ENCODE results near the gene TSHZ2. TPM values are rescaled to one million over a fixed set of nuclear protein-coding genes. Genes with fewer than 3 reads are reported as not detected.

The TSHZ2 gene
- total RNA-seq, 4 donors from 2014 or later, result 1.9 to 12.9 (median 5.0) TPM

DNA sequence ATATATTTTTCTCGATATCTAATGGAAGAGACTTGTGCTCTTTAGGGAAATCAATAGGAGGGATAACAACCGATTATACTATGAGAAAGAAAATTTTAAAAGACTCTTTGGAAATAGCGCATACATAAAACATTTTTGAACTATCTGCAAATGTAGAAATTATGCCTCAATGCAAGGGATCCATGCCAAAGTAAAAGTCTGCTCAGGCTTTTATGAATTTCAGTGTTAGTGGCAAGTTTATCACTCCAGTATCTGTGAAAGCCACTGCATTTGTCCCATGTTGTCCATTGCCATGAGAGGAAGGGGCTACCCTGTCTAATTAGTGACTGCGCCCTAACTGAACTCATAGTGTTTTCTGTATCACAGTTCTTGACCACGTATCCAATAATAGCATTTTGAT lies 81.4 kb downstream of the TSHZ2 start:
- WGBS, 2 donors (ENCODE audit: low coverage in 1 of 2), result 94 to 98% methylated on average over 4 to 5 of the region's 5 CpGs
- H3K9me3 ChIP-seq, result no peaks in the 10 kb centered on the region
- H3K4me3 ChIP-seq, result no peak overlapping the region
- H3K36me3 ChIP-seq, result no peaks in the 10 kb centered on the region
- intact Hi-C loops (cut with DNase I; ENCODE audit: low total_unique reads) (no loop called here), in situ Hi-C loops (cut with MboI; ENCODE audit: low pct_ligation_motif_present in 1 of 4, low pct_unique_long_range_greater_than_20kb in 1 of 4, low sequenced_read_pairs in 3 of 4) (no loop called here)
- no peak overlapping the region for H3K27ac ChIP-seq
- no peak for DNase-seq
- H3K27me3 ChIP-seq, result no peaks in the 10 kb centered on the region
- TF ChIP-seq POLR2AphosphoS5 (IDR thresholded peaks at IDR 0.05) (no peak), POLR2A (IDR thresholded peaks at IDR 0.05) (no peak), EP300 (IDR thresholded peaks at IDR 0.05; ENCODE audit: low read depth) (no peak)
- TF ChIP-seq, protein P1, sequence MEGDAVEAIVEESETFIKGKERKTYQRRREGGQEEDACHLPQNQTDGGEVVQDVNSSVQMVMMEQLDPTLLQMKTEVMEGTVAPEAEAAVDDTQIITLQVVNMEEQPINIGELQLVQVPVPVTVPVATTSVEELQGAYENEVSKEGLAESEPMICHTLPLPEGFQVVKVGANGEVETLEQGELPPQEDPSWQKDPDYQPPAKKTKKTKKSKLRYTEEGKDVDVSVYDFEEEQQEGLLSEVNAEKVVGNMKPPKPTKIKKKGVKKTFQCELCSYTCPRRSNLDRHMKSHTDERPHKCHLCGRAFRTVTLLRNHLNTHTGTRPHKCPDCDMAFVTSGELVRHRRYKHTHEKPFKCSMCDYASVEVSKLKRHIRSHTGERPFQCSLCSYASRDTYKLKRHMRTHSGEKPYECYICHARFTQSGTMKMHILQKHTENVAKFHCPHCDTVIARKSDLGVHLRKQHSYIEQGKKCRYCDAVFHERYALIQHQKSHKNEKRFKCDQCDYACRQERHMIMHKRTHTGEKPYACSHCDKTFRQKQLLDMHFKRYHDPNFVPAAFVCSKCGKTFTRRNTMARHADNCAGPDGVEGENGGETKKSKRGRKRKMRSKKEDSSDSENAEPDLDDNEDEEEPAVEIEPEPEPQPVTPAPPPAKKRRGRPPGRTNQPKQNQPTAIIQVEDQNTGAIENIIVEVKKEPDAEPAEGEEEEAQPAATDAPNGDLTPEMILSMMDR (IDR thresholded peaks at IDR 0.05), result no peak
- no peaks in the 10 kb centered on the region for H3K4me1 ChIP-seq

DNA sequence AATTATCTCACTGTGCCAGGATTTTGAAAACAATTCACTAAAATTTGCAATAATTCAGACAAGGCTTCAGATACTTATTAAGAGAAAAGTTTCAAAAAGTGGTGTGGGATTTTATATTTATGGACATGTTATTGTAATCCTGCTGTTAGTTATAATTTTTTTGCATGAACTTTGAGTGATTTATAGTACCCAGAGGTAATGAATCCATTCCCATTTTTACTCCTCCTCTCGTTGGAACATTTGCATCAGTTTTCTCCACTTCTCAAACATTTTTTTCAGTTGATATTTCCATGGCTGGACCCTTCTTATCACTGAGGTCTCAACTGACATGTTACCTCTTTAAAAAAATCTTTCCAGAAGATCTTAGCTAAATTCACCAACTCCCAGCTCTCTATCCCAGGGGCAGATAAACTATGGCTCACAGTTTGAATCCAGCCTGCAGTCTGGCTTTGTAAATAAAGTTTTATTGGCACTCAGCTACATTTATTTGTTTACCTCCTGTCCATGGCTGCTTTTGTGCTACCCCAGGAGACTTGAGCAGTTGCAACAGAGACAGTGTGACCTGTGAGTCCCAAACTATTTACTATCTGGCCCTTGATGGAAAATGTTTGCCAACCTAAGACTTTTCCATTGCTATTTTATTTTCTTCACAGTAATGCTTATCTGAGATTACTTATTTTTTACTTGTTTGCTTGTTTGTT lies 83.4 kb downstream of the TSHZ2 start:
- H3K36me3 ChIP-seq, result no peaks in the 10 kb centered on the region
- WGBS, 2 donors (ENCODE audit: low coverage in 1 of 2), result 29 to 46% methylated on average over 1 of the region's 1 CpG
- intact Hi-C loops (cut with DNase I; ENCODE audit: low total_unique reads), result no loop called here

DNA sequence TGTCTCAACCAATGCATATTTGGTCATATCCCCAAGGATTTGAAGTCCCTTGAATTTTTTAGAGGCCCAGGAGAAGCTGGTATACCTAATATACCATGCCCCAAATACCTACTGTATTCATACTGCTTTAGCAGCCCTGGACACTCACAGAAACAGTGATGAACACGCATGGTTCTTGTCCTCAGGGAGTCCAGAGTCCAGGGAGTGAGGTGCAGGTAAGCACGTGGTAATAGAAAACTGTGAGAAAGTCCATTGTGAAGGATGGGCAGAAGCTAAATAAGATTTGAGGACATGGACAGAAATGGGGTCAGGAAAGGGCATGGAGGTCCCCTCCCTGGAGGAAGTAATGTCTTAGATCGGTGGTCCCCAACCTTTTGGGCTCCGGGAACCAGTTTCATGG lies 85.4 kb downstream of the TSHZ2 start:
- no peak for DNase-seq
- no peaks in the 10 kb centered on the region for H3K9me3 ChIP-seq
- no peak overlapping the region for H3K27ac ChIP-seq
- H3K4me1 ChIP-seq, result no peaks in the 10 kb centered on the region
- no peaks in the 10 kb centered on the region for H3K27me3 ChIP-seq
- no peaks in the 10 kb centered on the region for H3K36me3 ChIP-seq
- no peak overlapping the region for H3K4me3 ChIP-seq
- WGBS, 2 donors (ENCODE audit: low coverage in 1 of 2), result 54 to 94% methylated on average over 2 to 4 of the region's 4 CpGs
- TF ChIP-seq POLR2A (IDR thresholded peaks at IDR 0.05) (no peak), POLR2AphosphoS5 (IDR thresholded peaks at IDR 0.05) (no peak), EP300 (IDR thresholded peaks at IDR 0.05; ENCODE audit: low read depth) (no peak)
- TF ChIP-seq, protein P1 (IDR thresholded peaks at IDR 0.05), result no peak
- intact Hi-C loops (cut with DNase I; ENCODE audit: low total_unique reads), result no loop called here
- in situ Hi-C loops (cut with MboI; ENCODE audit: low pct_ligation_motif_present in 1 of 4, low pct_unique_long_range_greater_than_20kb in 1 of 4, low sequenced_read_pairs in 3 of 4), result no loop called here

More for the DNA sequence above, 83.4 kb downstream of the TSHZ2 start:
- H3K4me3 ChIP-seq, result no peak overlapping the region
- H3K9me3 ChIP-seq, result no peaks in the 10 kb centered on the region
- no peaks in the 10 kb centered on the region for H3K4me1 ChIP-seq
- in situ Hi-C loops (cut with MboI; ENCODE audit: low pct_ligation_motif_present in 1 of 4, low pct_unique_long_range_greater_than_20kb in 1 of 4, low sequenced_read_pairs in 3 of 4), result no loop called here
- no peak overlapping the region for H3K27ac ChIP-seq
- no peak for DNase-seq
- no peaks in the 10 kb centered on the region for H3K27me3 ChIP-seq
- no peak for TF ChIP-seq EP300 (IDR thresholded peaks at IDR 0.05; ENCODE audit: low read depth)
- TF ChIP-seq POLR2A (IDR thresholded peaks at IDR 0.05), result no peak
- TF ChIP-seq, protein P1 (IDR thresholded peaks at IDR 0.05), result no peak
- TF ChIP-seq POLR2AphosphoS5 (IDR thresholded peaks at IDR 0.05), result no peak

DNA sequence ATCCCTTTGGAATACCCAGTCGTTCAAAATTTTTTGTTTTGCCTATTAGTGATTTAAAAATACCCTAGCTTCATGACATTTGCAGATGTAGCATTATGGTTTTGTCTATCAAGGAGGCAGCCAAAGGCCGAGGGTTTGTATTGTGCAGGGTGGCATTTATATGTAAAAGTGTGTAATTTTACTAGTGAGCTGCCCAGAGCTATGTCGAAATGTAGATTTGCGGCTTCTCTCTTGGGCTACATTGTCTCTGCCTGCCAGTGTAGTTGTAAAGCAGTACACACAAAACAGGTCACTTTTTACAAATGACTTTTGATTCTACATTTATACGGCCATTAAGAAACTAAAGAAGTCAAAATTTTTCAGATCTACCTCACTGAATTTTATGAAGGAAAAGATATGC lies 87.7 kb downstream of the TSHZ2 start:
- H3K27me3 ChIP-seq, result no peaks in the 10 kb centered on the region
- no peaks in the 10 kb centered on the region for H3K9me3 ChIP-seq
- H3K4me3 ChIP-seq, result no peak overlapping the region
- 78 to 80% methylated on average over 5 of the region's 5 CpGs for WGBS, 2 donors (ENCODE audit: low coverage in 1 of 2)
- intact Hi-C loops (cut with DNase I; ENCODE audit: low total_unique reads) (no loop called here), in situ Hi-C loops (cut with MboI; ENCODE audit: low pct_ligation_motif_present in 1 of 4, low pct_unique_long_range_greater_than_20kb in 1 of 4, low sequenced_read_pairs in 3 of 4) (no loop called here)
- H3K36me3 ChIP-seq, result no peaks in the 10 kb centered on the region
- TF ChIP-seq POLR2AphosphoS5 (IDR thresholded peaks at IDR 0.05) (no peak), EP300 (IDR thresholded peaks at IDR 0.05; ENCODE audit: low read depth) (no peak), POLR2A (IDR thresholded peaks at IDR 0.05) (no peak)
- TF ChIP-seq, protein P1 (IDR thresholded peaks at IDR 0.05), result no peak
- no peak overlapping the region for H3K27ac ChIP-seq
- no peaks in the 10 kb centered on the region for H3K4me1 ChIP-seq
- DNase-seq, result no peak
